HG03103 (cell line): Measurements from ENCODE around the gene WDR26.
"Not testable (repeated sequence)": the region's sequence is repeated elsewhere in the genome, so short reads cannot be mapped to it uniquely, and the experiment has no call there.

Experiments
- ATAC-seq: cut with Tn5 transposase; IDR thresholded peaks from one replicate; pipeline ENCODE4 v1.9.1; 2021; ENCODE audit warnings: low read depth; ENCODE audit not compliant: unreplicated experiment

The WDR26 gene

GRCh38 chr1:224434691-224435317, at the start of gene WDR26:
TSS of gene WDR26 (minus strand) at chr1:224434797.
- ATAC-seq, result peak; percentile 76

- ATAC-seq, result not testable (repeated sequence)
These were observed 48.6 kb upstream of the WDR26 start for GRCh38 chr1:224483206-224483605.

GRCh38 chr1:224482619-224483018, 48.0 kb upstream of the WDR26 start:
- ATAC-seq, result no peak

- ATAC-seq, result no peak
These were observed 47.0 kb upstream of the WDR26 start for GRCh38 chr1:224481601-224482000.

- not testable (repeated sequence) for ATAC-seq
These were observed 46.4 kb upstream of the WDR26 start for GRCh38 chr1:224480888-224481459.

- ATAC-seq, result not testable (repeated sequence)
These were observed 45.6 kb upstream of the WDR26 start for GRCh38 chr1:224480200-224480599.

GRCh38 chr1:224472806-224473205, 38.2 kb upstream of the WDR26 start:
- ATAC-seq, result no peak

- ATAC-seq, result no peak
These were observed 31.6 kb upstream of the WDR26 start for GRCh38 chr1:224466154-224466553.

- ATAC-seq, result no peak
These were observed 25.4 kb upstream of the WDR26 start for GRCh38 chr1:224459966-224460365.

GRCh38 chr1:224458996-224459395, 24.4 kb upstream of the WDR26 start:
- no peak for ATAC-seq

- no peak for ATAC-seq
These were observed 23.7 kb upstream of the WDR26 start for GRCh38 chr1:224458296-224458695.

GRCh38 chr1:224457782-224458144, 23.2 kb upstream of the WDR26 start:
- ATAC-seq, result no peak

GRCh38 chr1:224456637-224456953, 22.0 kb upstream of the WDR26 start:
- no peak for ATAC-seq

GRCh38 chr1:224454402-224455055, 19.9 kb upstream of the WDR26 start:
- ATAC-seq, result no peak

GRCh38 chr1:224450561-224451350, 16.2 kb upstream of the WDR26 start:
- no peak for ATAC-seq

GRCh38 chr1:224450159-224450558, 15.6 kb upstream of the WDR26 start:
- ATAC-seq, result no peak

GRCh38 chr1:224448453-224449017, 13.9 kb upstream of the WDR26 start:
- no peak for ATAC-seq

GRCh38 chr1:224447971-224448370, 13.4 kb upstream of the WDR26 start:
- no peak for ATAC-seq

GRCh38 chr1:224447251-224447650, 12.7 kb upstream of the WDR26 start:
- no peak for ATAC-seq

GRCh38 chr1:224438989-224439388, 4.4 kb upstream of the WDR26 start:
- ATAC-seq, result no peak

GRCh38 chr1:224435999-224436398, 1.4 kb upstream of the WDR26 start:
- ATAC-seq, result no peak
